Measurements from ENCODE around the gene DDB1. TPM values are rescaled to one million over a fixed set of nuclear protein-coding genes. Genes with fewer than 3 reads are reported as not detected.

DDB1 gene
- total and polyA plus RNA-seq, 2 of the 13 experiments (the other 11 are each of a cell fraction or from before 2014, with no cell fraction given), result 217 to 266 TPM

GRCh38 chr11:61361741-61362541 lies 29.0 kb upstream of the DDB1 start, which contains the start of the genes CYB561A3 and TMEM138 (continued):
- TF ChIP-seq ZNF574 (CRISPR knock-in tag; IDR thresholded peaks at IDR 0.05) (peak; percentile 99), JDP2 (CRISPR knock-in tag; IDR thresholded peaks at IDR 0.05; ENCODE audit: borderline replicate concordance) (no peak; the same call in 1 of the 2 replicates), ZFP41 (CRISPR knock-in tag; IDR thresholded peaks at IDR 0.05; ENCODE audit: borderline replicate concordance) (no peak), EED (CRISPR knock-in tag; IDR thresholded peaks at IDR 0.05) (no peak), SP140L (CRISPR knock-in tag; IDR thresholded peaks at IDR 0.05; ENCODE audit: borderline replicate concordance) (no peak), NPAS2 (CRISPR knock-in tag; IDR thresholded peaks at IDR 0.05; ENCODE audit: borderline replicate concordance) (no peak), ZNF451 (CRISPR knock-in tag; IDR thresholded peaks at IDR 0.05) (peak; percentile 25; the same call in 1 of the 2 replicates), ZNF33B (CRISPR knock-in tag; IDR thresholded peaks at IDR 0.05) (peak; percentile 51; the same call in 1 of the 2 replicates), ZNF670 (CRISPR knock-in tag; IDR thresholded peaks at IDR 0.05; ENCODE audit: borderline replicate concordance) (no peak), TERF1 (CRISPR knock-in tag; IDR thresholded peaks at IDR 0.05) (peak; percentile 59; the same call in 1 of the 2 replicates), HES4 (CRISPR knock-in tag; IDR thresholded peaks at IDR 0.05; ENCODE audit: borderline replicate concordance) (no peak; the same call in 1 of the 2 replicates), EEA1 (CRISPR knock-in tag; IDR thresholded peaks at IDR 0.05; ENCODE audit: borderline replicate concordance) (0 out of 2 replicates have a peak, but pooled peaks have one; percentile 14), ARNTL (CRISPR knock-in tag; IDR thresholded peaks at IDR 0.05) (peak; percentile 65), HOXA3 (CRISPR knock-in tag; IDR thresholded peaks at IDR 0.05) (peak; percentile 95), GRHL1 (CRISPR knock-in tag; conservative IDR thresholded peaks at IDR 0.05) (no peak), GPN1 (CRISPR knock-in tag; IDR thresholded peaks at IDR 0.05; ENCODE audit: borderline replicate concordance) (no peak), ZC3H13 (CRISPR knock-in tag; IDR thresholded peaks at IDR 0.05) (no peak), ZNF850 (CRISPR knock-in tag; conservative IDR thresholded peaks at IDR 0.05) (no peak)
